Kidney epithelial cell (primary cell): ENCODE measurements around the gene IL4I1. TPM values are rescaled to one million over a fixed set of nuclear protein-coding genes. Genes with fewer than 3 reads are reported as not detected.
A peak's percentile ranks its signal among the peaks of the same experiment; 100 is the strongest.

Source experiments
- DNase-seq: peaks from one replicate; pipeline ENCODE4 v3.0.0-alpha.2; 2010; ENCODE audit warnings: low read depth
- H3K27me3 ChIP-seq: 2 replicates; pipeline ENCODE4 v1.6.0; 2011; ENCODE audit warnings: low read length; ENCODE audit not compliant: control insufficient read depth, insufficient read depth
- H3K36me3 ChIP-seq: 2 replicates; pipeline ENCODE4 v1.5.1; 2011; ENCODE audit warnings: low read length; ENCODE audit not compliant: control insufficient read depth, insufficient read depth
- H3K4me3 ChIP-seq: 2 replicates; pipeline ENCODE4 v1.5.1; 2011; ENCODE audit warnings: low read depth, mild to moderate bottlenecking, control low read depth, low read length
- CTCF ChIP-seq: IDR thresholded peaks from 2 replicates; pipeline ENCODE4 v1.5.1; 2011; ENCODE audit warnings: mild to moderate bottlenecking, moderate library complexity, low read length, control low read depth, inconsistent platforms; ENCODE audit not compliant: insufficient read depth, poor library complexity, severe bottlenecking
- total RNA-seq: library from RNA; depleted of rRNA; stranded (reverse); fragments of >200 nt; gene quantifications from 2 replicates; pipeline ENCODE4 v1.2.3, GENCODE V29; 2015

IL4I1 gene
- total RNA-seq, 1 donor from 2014 or later = 8.2 TPM

GRCh38 chr19:49866933-49867782 lies 29.5 kb downstream of the IL4I1 start, which contains the start of gene PNKP:
TSS of gene PNKP (minus strand) at chr19:49867576. CDS start at chr19:49867204, 372 bp downstream.
- H3K27me3 ChIP-seq = no peaks in the 10 kb centered on the region
- no peak for TF ChIP-seq CTCF
- DNase-seq = no peak
- H3K4me3 ChIP-seq = peak within 1 kb of the TSS; percentile 93
- H3K36me3 ChIP-seq = peaks cover 5% of the 10 kb centered on the region

GRCh38 chr19:49864890-49865289 lies 31.8 kb downstream of the IL4I1 start:
- no peak for TF ChIP-seq CTCF
- DNase-seq = no peak
- Histone ChIP-seq H3K36me3 (peaks cover 6% of the 10 kb centered on the region), H3K27me3 (no peaks in the 10 kb centered on the region), H3K4me3 (no peak overlapping the region)

GRCh38 chr19:49863935-49864320 lies 32.8 kb downstream of the IL4I1 start:
- no peak for DNase-seq
- TF ChIP-seq CTCF = no peak
- Histone ChIP-seq H3K27me3 (no peaks in the 10 kb centered on the region), H3K4me3 (no peak overlapping the region), H3K36me3 (peaks cover 10% of the 10 kb centered on the region)

- TF ChIP-seq CTCF = no peak
- Histone ChIP-seq H3K36me3 (peaks cover 12% of the 10 kb centered on the region), H3K27me3 (no peaks in the 10 kb centered on the region), H3K4me3 (no peak overlapping the region)
- no peak for DNase-seq
Observed at GRCh38 chr19:49863254-49863934, 33.3 kb downstream of the IL4I1 start.

- no peak for DNase-seq
- no peaks in the 10 kb centered on the region for H3K27me3 ChIP-seq
- TF ChIP-seq CTCF = peak; percentile 39
- no peak overlapping the region for H3K4me3 ChIP-seq
- H3K36me3 ChIP-seq = peaks cover 12% of the 10 kb centered on the region
Observed at GRCh38 chr19:49862391-49863253, 34.1 kb downstream of the IL4I1 start.
